WTC11 (cell line): ENCODE measurements around the gene PCSK5.

Experiments
- CTCF ChIP-seq: fragments of 200-600 bp; IDR thresholded peaks from 2 replicates; pipeline ENCODE4 v1.8.0; 2022; ENCODE audit warnings: antibody characterized with exemption
- NFE2L1 ChIP-seq: sonication (generic); formaldehyde crosslinking; IDR thresholded peaks from 2 replicates; pipeline ENCODE4 v1.8.1; 2023; ENCODE audit warnings: missing genetic modification reagents
- TF ChIP-seq, protein P1 (sequence below): sonication (generic); formaldehyde crosslinking; IDR thresholded peaks from 2 replicates; pipeline ENCODE4 v1.8.1; 2023; ENCODE audit warnings: mild to moderate bottlenecking, missing genetic modification reagents

GRCh38 chr9:76247426-76247825, 357.0 kb downstream of the PCSK5 start:
- TF ChIP-seq, protein P1, sequence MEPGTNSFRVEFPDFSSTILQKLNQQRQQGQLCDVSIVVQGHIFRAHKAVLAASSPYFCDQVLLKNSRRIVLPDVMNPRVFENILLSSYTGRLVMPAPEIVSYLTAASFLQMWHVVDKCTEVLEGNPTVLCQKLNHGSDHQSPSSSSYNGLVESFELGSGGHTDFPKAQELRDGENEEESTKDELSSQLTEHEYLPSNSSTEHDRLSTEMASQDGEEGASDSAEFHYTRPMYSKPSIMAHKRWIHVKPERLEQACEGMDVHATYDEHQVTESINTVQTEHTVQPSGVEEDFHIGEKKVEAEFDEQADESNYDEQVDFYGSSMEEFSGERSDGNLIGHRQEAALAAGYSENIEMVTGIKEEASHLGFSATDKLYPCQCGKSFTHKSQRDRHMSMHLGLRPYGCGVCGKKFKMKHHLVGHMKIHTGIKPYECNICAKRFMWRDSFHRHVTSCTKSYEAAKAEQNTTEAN (CRISPR knock-in tag): no peak
- no peak for TF ChIP-seq NFE2L1 (CRISPR knock-in tag)
- TF ChIP-seq CTCF: no peak
